GM21360 (cell line): ENCODE results near the gene RFX1.
A peak's percentile ranks its signal among the peaks of the same experiment; 100 is the strongest.

Source experiments
- ATAC-seq: cut with Tn5 transposase; IDR thresholded peaks from one replicate; pipeline ENCODE4 v1.9.1; 2021; ENCODE audit warnings: mild to moderate bottlenecking, moderate library complexity; ENCODE audit not compliant: unreplicated experiment

Gene RFX1

GRCh38 chr19:13961826-13962698 lies 44.1 kb downstream of the RFX1 start:
- no peak for ATAC-seq

- ATAC-seq = no peak
These were observed 45.0 kb downstream of the RFX1 start for GRCh38 chr19:13960863-13961784.

GRCh38 chr19:13959962-13960862 lies 45.9 kb downstream of the RFX1 start:
- ATAC-seq = no peak

GRCh38 chr19:13959141-13959961 lies 46.8 kb downstream of the RFX1 start:
- ATAC-seq = no peak

GRCh38 chr19:13958043-13958442 lies 48.1 kb downstream of the RFX1 start:
- no peak for ATAC-seq

GRCh38 chr19:13957051-13957450 lies 49.1 kb downstream of the RFX1 start:
- no peak for ATAC-seq

GRCh38 chr19:13956365-13956744 lies 49.8 kb downstream of the RFX1 start:
- ATAC-seq = no peak

- no peak for ATAC-seq
These were observed 50.3 kb downstream of the RFX1 start for GRCh38 chr19:13955662-13956364.

GRCh38 chr19:13954185-13954584 lies 51.9 kb downstream of the RFX1 start:
- ATAC-seq = no peak

GRCh38 chr19:13952931-13953531 lies 53.1 kb downstream of the RFX1 start:
- no peak for ATAC-seq

GRCh38 chr19:13952154-13952930 lies 53.8 kb downstream of the RFX1 start, which contains the start of gene DCAF15:
DCAF15 (plus strand) TSS chr19:13952509; CDS start chr19:13952513, 4 bp downstream.
- peak; percentile 95 for ATAC-seq

GRCh38 chr19:13951799-13952153 lies 54.3 kb downstream of the RFX1 start:
- ATAC-seq = no peak

GRCh38 chr19:13951043-13951442 lies 55.1 kb downstream of the RFX1 start:
- ATAC-seq = no peak

GRCh38 chr19:13946414-13946813 lies 59.7 kb downstream of the RFX1 start:
- no peak for ATAC-seq

- ATAC-seq = no peak
These were observed 64.0 kb downstream of the RFX1 start for GRCh38 chr19:13942023-13942684.

- ATAC-seq = no peak
These were observed 67.6 kb downstream of the RFX1 start, which contains the start of gene PODNL1 for GRCh38 chr19:13938301-13939064. PODNL1 (minus strand) TSS chr19:13938417; CDS start chr19:13938181, 236 bp downstream.
